Kidney glomerular epithelial cell (primary cell): ENCODE measurements around the gene CD81.

Source experiments
- DNase-seq: peaks from one replicate; lab custom pipeline; 2025; lab: John Stamatoyannopoulos, UW

CD81 gene

DNA sequence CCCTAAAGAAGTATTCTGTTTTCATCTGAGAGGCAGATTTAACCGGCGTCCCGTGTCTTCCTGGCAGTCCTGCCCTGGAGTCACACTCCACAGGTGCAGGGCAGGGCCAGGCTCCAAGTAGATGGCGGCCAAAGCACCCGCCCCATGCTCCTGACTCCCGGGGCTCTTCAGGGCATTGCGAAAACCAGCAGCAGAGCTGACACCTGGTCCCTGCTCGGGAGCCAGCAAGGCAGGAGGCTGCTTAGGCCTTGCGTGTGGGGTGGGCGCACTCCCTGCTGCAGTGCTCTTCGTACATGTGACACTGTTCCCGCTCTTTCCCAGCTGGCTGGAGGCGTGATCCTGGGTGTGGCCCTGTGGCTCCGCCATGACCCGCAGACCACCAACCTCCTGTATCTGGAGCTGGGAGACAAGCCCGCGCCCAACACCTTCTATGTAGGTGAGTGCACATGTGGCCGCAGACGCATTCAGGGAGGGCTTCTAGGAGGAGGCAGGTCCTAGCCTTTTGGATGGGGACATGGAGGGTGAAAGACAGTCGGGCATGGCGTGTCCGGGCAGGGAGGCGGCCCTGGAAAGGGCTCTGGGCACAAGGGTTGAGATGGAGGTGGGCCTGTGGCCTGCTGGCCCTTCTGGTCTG is 13.1 kb downstream of the CD81 start:
- DNase-seq = no peak

GRCh38 chr11:2390725-2391151 is 13.6 kb downstream of the CD81 start:
- peak; percentile 55 for DNase-seq

DNA sequence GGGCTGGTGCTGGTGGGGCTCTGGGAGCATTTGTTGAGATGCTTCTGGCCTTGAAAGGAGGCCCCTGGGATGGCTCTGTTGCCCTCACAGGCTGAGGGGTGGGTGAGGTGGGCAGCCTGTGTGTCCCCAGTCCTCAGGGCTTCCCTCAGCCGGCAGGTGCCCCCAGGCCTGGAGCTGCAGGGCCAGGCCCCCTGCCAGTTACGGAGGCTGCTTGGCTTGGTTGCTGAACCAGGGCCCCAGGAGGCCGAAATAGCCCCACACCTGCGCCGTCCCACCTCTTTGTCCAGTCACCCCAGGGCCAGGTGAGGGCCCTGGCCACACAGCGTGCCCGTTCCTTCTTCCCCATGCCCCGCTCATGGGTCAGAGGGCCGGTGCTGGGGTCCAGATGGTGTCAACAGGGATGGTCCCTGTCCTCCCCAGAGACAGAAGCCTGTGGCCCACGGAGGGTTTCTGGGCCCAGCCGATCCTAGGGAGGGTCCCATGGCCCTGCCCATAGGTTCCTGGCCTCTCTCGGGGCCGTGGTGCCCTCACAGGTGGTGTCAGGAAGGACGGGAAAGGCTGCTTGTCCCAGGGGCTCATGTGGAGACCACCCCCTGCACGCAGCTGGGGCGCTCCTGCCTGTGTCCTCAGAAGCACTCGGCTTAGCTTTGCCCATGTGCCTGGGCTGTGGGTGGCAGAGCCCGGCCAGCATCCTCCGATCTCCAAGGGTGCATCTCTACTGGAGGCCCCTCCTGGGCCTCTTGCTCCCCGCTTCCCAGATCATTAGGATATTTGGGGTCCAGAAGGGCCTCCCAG is 14.3 kb downstream of the CD81 start:
- no peak for DNase-seq

- DNase-seq = no peak
Observed at GRCh38 chr11:2392241-2392959, 15.3 kb downstream of the CD81 start.

GRCh38 chr11:2393111-2393868 is 16.2 kb downstream of the CD81 start:
- no peak for DNase-seq

DNA sequence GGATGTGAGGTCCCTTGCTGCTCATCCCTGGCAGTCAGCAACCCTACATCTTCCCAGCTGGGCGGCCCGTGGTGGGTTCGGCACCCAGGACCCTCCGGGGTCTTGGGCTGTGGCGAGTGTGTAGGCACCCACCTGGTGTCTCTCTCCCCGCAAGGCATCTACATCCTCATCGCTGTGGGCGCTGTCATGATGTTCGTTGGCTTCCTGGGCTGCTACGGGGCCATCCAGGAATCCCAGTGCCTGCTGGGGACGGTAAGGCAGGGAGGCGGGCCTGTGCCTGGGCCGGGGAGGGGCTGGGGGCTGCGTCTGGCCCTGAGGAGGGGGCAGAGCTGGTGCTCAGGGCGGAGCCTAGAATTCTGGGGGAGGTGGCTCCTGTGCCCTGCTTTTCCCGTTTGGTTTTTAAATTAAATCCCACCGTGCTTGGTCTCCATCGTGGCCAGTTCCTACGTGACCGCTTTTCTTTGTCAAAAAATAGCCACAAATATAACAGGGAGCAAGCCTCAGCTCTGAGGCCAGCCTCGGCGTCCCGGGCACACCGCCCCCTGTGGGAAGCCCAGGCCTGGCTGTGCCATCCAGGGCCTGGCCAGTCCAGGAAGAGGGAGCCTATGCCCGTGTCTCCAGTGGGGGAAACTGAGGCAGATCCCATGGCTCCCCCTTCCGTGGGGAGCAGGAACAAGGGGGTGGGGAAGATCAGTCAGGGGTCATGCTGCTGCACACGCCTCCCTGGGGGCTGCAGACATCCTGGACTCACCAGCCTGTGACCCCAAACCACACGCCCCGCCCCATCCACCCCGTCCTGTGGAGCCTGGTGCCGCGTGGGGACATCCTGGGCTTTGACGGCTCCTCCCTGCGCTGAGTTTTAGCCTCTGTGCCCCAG is 17.1 kb downstream of the CD81 start:
- DNase-seq = no peak

DNA sequence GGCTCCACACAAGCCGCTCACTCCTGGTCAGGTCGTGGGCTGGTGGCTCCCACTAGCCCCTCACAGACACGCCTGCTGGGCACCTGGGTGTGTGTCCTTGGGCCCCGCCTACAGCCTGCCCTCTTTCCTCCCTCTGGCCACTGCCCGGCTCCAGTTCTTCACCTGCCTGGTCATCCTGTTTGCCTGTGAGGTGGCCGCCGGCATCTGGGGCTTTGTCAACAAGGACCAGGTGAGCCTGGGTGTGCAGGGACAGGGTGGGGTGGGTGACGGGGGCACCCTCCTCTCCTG is 17.7 kb downstream of the CD81 start:
- DNase-seq = no peak

GRCh38 chr11:2395211-2395730 is 18.2 kb downstream of the CD81 start:
- no peak for DNase-seq

DNA sequence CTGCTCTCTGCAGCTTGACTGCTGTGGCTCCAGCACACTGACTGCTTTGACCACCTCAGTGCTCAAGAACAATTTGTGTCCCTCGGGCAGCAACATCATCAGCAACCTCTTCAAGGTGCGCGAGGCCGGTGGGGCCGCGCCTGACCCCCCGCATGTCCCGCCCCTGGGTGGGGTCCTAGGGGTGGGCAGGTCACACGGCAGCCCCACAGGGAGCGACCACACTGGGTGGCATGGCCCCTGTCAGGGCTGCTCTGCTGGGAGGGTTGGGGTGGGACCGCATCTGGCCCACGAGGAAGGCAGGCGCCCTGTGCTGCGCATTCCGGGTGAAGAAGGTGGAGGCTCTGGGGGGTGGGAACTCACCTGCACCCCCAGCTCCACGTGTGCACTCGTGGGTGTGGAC is 18.7 kb downstream of the CD81 start:
- DNase-seq = no peak

DNA sequence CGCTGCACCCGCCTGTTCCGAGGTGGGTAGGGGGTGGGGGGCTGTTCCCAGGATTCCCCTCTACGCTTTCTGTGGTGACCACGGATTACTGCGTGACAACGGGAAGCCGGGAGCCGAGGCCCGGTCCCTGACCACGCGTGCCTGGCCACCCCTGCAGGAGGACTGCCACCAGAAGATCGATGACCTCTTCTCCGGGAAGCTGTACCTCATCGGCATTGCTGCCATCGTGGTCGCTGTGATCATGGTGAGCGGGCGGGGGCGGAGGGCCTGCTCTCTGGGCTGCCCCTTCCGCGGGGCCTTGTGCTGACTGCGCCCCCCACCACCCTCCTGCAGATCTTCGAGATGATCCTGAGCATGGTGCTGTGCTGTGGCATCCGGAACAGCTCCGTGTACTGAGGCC is 19.4 kb downstream of the CD81 start:
- no peak for DNase-seq

- no peak for DNase-seq
Observed at GRCh38 chr11:2397005-2397404, 19.9 kb downstream of the CD81 start.

GRCh38 chr11:2398664-2399355 is 21.7 kb downstream of the CD81 start:
- no peak for DNase-seq

GRCh38 chr11:2399488-2400068 is 22.5 kb downstream of the CD81 start:
- no peak for DNase-seq

- DNase-seq = peak; percentile 99
Observed at GRCh38 chr11:2400069-2400761, 23.1 kb downstream of the CD81 start, which contains the start of gene TSSC4. TSSC4 (plus strand) TSS chr11:2400750; CDS start chr11:2402634, 1,884 bp downstream.

- no peak for DNase-seq
Observed at GRCh38 chr11:2400762-2401435, 23.8 kb downstream of the CD81 start.

- no peak for DNase-seq
Observed at GRCh38 chr11:2401436-2401984, 24.4 kb downstream of the CD81 start.

- no peak for DNase-seq
Observed at GRCh38 chr11:2402106-2402505, 25.0 kb downstream of the CD81 start.

DNA sequence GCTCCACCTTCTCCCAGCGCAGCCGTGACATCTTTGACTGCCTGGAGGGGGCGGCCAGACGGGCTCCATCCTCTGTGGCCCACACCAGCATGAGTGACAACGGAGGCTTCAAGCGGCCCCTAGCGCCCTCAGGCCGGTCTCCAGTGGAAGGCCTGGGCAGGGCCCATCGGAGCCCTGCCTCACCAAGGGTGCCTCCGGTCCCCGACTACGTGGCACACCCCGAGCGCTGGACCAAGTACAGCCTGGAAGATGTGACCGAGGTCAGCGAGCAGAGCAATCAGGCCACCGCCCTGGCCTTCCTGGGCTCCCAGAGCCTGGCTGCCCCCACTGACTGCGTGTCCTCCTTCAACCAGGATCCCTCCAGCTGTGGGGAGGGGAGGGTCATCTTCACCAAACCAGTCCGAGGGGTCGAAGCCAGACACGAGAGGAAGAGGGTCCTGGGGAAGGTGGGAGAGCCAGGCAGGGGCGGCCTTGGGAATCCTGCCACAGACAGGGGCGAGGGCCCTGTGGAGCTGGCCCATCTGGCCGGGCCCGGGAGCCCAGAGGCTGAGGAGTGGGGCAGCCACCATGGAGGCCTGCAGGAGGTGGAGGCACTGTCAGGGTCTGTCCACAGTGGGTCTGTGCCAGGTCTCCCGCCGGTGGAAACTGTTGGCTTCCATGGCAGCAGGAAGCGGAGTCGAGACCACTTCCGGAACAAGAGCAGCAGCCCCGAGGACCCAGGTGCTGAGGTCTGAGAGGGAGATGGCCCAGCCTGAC is 26.0 kb downstream of the CD81 start:
- DNase-seq = no peak
